Testis (tissue), 2 donors: Measurements from ENCODE around the gene MTPN.

ENCODE experiments used
- CTCF ChIP-seq, 3 experiments: fragments of 450-650 bp in 2 of 3; fragments of 200-600 bp in 1 of 3; sonication (generic) in 1 of 3; IDR thresholded peaks; one replicate each; pipeline ENCODE4 v1.5.1; 2016 to 2019; ENCODE audit warnings: antibody characterized with exemption in 3 of 3, mild to moderate bottlenecking in 2 of 3, moderate library complexity in 1 of 3
- POLR2A ChIP-seq: fragments of 450-650 bp; IDR thresholded peaks from one replicate; pipeline ENCODE4 v1.6.1; 2017; ENCODE audit warnings: antibody characterized with exemption, mild to moderate bottlenecking, moderate library complexity

- TF ChIP-seq POLR2A (no peak), CTCF (IDR thresholded peaks at IDR 0.05) (no peak)
Observed at GRCh38 chr7:135900065-135900546, 77.1 kb downstream of the MTPN start.
